Body of pancreas (tissue), 4 donors: ENCODE data around the gene COX6A2. TPM values are rescaled to one million over a fixed set of nuclear protein-coding genes. Genes with fewer than 3 reads are reported as not detected.

Experiments used
- ATAC-seq: fragments of 150-250 bp; one replicate; pipeline ENCODE4 v1.9.1; 2016
- DNase-seq, 4 donors: peaks; one replicate each; pipeline ENCODE4 v3.0.0-alpha.2; 2019
- H3K27ac ChIP-seq, 4 donors: fragments of 200-600 bp; sonication (generic); 1 replicate in 3 of 4; 2 replicates in 1 of 4; pipeline versions ENCODE4 v1.5.1 to v1.6.1; 2016 to 2019; ENCODE audit warnings: mild to moderate bottlenecking in 1 of 4, mixed read lengths in 1 of 4, moderate library complexity in 1 of 4
- H3K27me3 ChIP-seq, 2 donors: fragments of 200-600 bp; sonication (generic); one replicate each; pipeline ENCODE4 v1.6.0; 2016; ENCODE audit warnings: mild to moderate bottlenecking in 1 of 2
- H3K36me3 ChIP-seq, 2 donors: fragments of 200-600 bp; sonication (generic); replicated peaks in 1 of 2; 2 replicates each; pipeline ENCODE4 v1.5.1; 2016; ENCODE audit warnings: low read depth in 2 of 2; ENCODE audit not compliant: insufficient read depth in 1 of 2
- H3K4me1 ChIP-seq: fragments of 200-600 bp; sonication (generic); one replicate; pipeline ENCODE4 v1.6.0; 2016
- H3K4me3 ChIP-seq, 2 donors: fragments of 200-600 bp; sonication (generic); 1 replicate in 1 of 2; 2 replicates in 1 of 2; pipeline ENCODE4 v1.5.1; 2016 to 2019
- H3K9me3 ChIP-seq, 3 donors: fragments of 200-600 bp; sonication (generic); 1 replicate in 2 of 3; 2 replicates in 1 of 3; pipeline ENCODE4 v1.5.1; 2016
- POLR2A ChIP-seq, 3 donors: fragments of 450-650 bp; IDR thresholded peaks; one replicate each; pipeline ENCODE4 v1.6.1; 2016; ENCODE audit warnings: antibody characterized with exemption in 3 of 3, mild to moderate bottlenecking in 2 of 3
- WGBS, 2 donors: methylation state at CpG; one replicate each; pipeline ENCODE4 v1.1.5; 2017; 5-methylcytosine and 5-hydroxymethylcytosine counted together
- intact Hi-C: fragments of 100-400 bp; cut with DNase I; formaldehyde crosslinking; loops from one replicate; pipeline ENCODE4 v1.15.1; 2023
- total RNA-seq, 2 donors: library from RNA; depleted of rRNA; stranded (reverse); fragments of >200 nt; gene quantifications; one replicate each; pipeline ENCODE4 v1.1.0, GENCODE V29; 2016
- TF ChIP-seq, protein P1 (sequence below), 7 experiments: fragments of 450-650 bp in 4 of 7; fragments of 200-600 bp in 3 of 7; sonication (generic) in 3 of 7; IDR thresholded peaks; one replicate each; pipeline ENCODE4 v1.5.1; 2016 to 2019; ENCODE audit warnings: antibody characterized with exemption in 7 of 7

The COX6A2 gene
- total RNA-seq, 2 donors from 2014 or later = not detected

DNA sequence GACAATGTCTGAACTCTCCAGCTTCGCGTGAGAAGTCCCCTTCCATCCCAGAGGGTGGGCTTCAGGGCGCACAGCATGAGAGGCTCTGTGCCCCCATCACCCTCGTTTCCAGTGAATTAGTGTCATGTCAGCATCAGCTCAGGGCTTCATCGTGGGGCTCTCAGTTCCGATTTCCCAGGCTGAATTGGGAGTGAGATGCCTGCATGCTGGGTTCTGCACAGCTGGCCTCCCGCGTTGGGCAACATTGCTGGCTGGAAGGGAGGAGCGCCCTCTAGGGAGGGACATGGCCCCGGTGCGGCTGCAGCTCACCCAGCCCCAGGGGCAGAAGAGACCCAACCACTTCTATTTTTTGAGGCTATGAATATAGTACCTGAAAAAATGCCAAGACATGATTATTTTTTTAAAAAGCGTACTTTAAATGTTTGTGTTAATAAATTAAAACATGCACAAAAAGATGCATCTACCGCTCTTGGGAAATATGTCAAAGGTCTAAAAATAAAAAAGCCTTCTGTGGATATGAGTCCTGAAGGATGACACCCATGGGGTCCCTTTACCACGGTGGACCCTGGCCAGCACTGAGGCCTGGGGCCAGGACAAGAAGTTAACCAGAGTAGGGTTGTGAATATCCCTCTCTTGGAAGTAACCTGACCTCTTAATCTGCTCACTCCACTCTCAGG, 45.5 kb downstream of the COX6A2 start:
- Histone ChIP-seq H3K9me3 (no peaks in the 10 kb centered on the region), H3K36me3 (no peaks in the 10 kb centered on the region), H3K4me1 (peaks cover 32% of the 10 kb centered on the region), H3K27me3 (no peaks in the 10 kb centered on the region), H3K4me3 (no peak overlapping the region), H3K27ac (no peak overlapping the region)
- WGBS, 2 donors = 25 to 26% methylated on average over 14 of the region's 14 CpGs
- TF ChIP-seq, protein P1, sequence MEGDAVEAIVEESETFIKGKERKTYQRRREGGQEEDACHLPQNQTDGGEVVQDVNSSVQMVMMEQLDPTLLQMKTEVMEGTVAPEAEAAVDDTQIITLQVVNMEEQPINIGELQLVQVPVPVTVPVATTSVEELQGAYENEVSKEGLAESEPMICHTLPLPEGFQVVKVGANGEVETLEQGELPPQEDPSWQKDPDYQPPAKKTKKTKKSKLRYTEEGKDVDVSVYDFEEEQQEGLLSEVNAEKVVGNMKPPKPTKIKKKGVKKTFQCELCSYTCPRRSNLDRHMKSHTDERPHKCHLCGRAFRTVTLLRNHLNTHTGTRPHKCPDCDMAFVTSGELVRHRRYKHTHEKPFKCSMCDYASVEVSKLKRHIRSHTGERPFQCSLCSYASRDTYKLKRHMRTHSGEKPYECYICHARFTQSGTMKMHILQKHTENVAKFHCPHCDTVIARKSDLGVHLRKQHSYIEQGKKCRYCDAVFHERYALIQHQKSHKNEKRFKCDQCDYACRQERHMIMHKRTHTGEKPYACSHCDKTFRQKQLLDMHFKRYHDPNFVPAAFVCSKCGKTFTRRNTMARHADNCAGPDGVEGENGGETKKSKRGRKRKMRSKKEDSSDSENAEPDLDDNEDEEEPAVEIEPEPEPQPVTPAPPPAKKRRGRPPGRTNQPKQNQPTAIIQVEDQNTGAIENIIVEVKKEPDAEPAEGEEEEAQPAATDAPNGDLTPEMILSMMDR (IDR thresholded peaks at IDR 0.05) = peak; percentile 45 to 79 (median 71)
- no peak for TF ChIP-seq POLR2A (IDR thresholded peaks at IDR 0.05)
- peak; percentile 57 for ATAC-seq
- intact Hi-C loops = no loop called here
- peak; percentile 78 to 83 (median 79) for DNase-seq

DNA sequence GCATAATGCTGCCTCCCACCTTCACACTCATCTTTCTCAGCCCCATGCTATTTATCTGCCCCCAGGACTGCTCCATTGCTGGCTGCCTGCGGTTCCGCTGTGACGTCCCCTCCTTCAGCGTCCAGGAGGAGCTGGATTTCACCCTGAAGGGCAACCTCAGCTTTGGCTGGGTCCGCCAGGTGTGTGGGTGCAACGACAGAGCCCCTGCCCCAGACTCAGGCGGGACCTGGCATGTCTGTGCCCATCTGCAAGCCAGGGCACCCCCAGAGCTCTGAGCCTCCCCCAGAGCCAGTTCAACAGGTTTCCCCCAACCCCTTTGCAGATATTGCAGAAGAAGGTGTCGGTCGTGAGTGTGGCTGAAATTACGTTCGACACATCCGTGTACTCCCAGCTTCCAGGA, 48.0 kb downstream of the COX6A2 start:
- WGBS, 2 donors = 67 to 81% methylated on average over 3 to 12 of the region's 12 CpGs
- DNase-seq (no peak), ATAC-seq (no peak)
- intact Hi-C loops = no loop called here
- peaks cover 24% of the 10 kb centered on the region for H3K4me1 ChIP-seq
- no peak overlapping the region for H3K27ac ChIP-seq
- no peaks in the 10 kb centered on the region for H3K27me3 ChIP-seq
- no peaks in the 10 kb centered on the region for H3K36me3 ChIP-seq
- no peak overlapping the region for H3K4me3 ChIP-seq
- no peaks in the 10 kb centered on the region for H3K9me3 ChIP-seq
- TF ChIP-seq, protein P1 (IDR thresholded peaks at IDR 0.05) = no peak
- no peak for TF ChIP-seq POLR2A (IDR thresholded peaks at IDR 0.05)

Other genes with a start within 250 kb of the COX6A2 start
- 10 to 100 TPM; 43.6 to 68.9 TPM for gene FUS, start 248.2 kb downstream of the COX6A2 start, total RNA-seq
- 10 to 100 TPM; 12.7 to 13.8 TPM for gene PYCARD, start 225.6 kb downstream of the COX6A2 start, total RNA-seq
- not detected for gene TRIM72, start 214.2 kb downstream of the COX6A2 start, total RNA-seq
- gene PYDC1, start 211.2 kb downstream of the COX6A2 start, total RNA-seq = not detected
- 1 to 10 TPM; 3.3 to 6.5 TPM for gene ITGAM, start 168.4 kb downstream of the COX6A2 start, total RNA-seq
- gene ITGAX, start 73.2 kb downstream of the COX6A2 start, total RNA-seq = 1 to 10 TPM; 3.0 to 8.6 TPM
- gene ITGAD, start 35.0 kb downstream of the COX6A2 start, total RNA-seq = not detected
- gene ZNF843, start 14.4 kb upstream of the COX6A2 start, total RNA-seq = 1 to 10 TPM; 3.6 to 4.7 TPM
- gene ARMC5, start 31.1 kb upstream of the COX6A2 start, total RNA-seq = 10 to 100 TPM in 1 of 2 donors, 1 to 10 TPM in 1; 4.2 to 13.2 TPM
- 10 to 100 TPM in 1 of 2 donors, 1 to 10 TPM in 1; 8.6 to 16.6 TPM for gene TGFB1I1, start 43.8 kb upstream of the COX6A2 start, total RNA-seq
- gene SLC5A2, start 54.8 kb upstream of the COX6A2 start, total RNA-seq = under 1 TPM in 1 of 2 donors, not detected in 1; 0.26 TPM
- gene RUSF1, start 80.0 kb upstream of the COX6A2 start, total RNA-seq = 10 to 100 TPM; 72.9 to 77.5 TPM
- gene AHSP, start 99.5 kb upstream of the COX6A2 start, total RNA-seq = not detected